Tibial artery (tissue), 4 donors: Measurements from ENCODE around the gene CLINT1.

Experiments used
- DNase-seq, 2 donors: peaks; one replicate each; pipeline ENCODE4 v3.0.0-alpha.2; 2019
- H3K27ac ChIP-seq, 2 donors: fragments of 200-600 bp; sonication (generic) in 1 of 2; 1 replicate in 1 of 2; 2 replicates in 1 of 2; pipeline ENCODE4 v1.5.1; 2018 to 2019; ENCODE audit warnings: mild to moderate bottlenecking in 1 of 2
- H3K27me3 ChIP-seq, 2 donors: fragments of 200-600 bp; sonication (generic) in 1 of 2; one replicate each; pipeline versions ENCODE4 v1.5.1 to v1.6.0; 2016 to 2019
- H3K36me3 ChIP-seq, 3 donors: fragments of 200-600 bp; sonication (generic) in 2 of 3; one replicate each; pipeline ENCODE4 v1.5.1; 2016 to 2019; ENCODE audit warnings: mild to moderate bottlenecking in 2 of 3
- H3K4me1 ChIP-seq, 4 donors: fragments of 200-600 bp; sonication (generic) in 2 of 4; 1 replicate in 3 of 4; 2 replicates in 1 of 4; pipeline ENCODE4 v1.5.1; 2016 to 2019
- H3K4me3 ChIP-seq, 2 donors: fragments of 200-600 bp; sonication (generic) in 1 of 2; 1 replicate in 1 of 2; 2 replicates in 1 of 2; pipeline ENCODE4 v1.5.1; 2018 to 2019; ENCODE audit warnings: mild to moderate bottlenecking in 2 of 2
- H3K9me3 ChIP-seq, 3 donors: fragments of 200-600 bp; sonication (generic) in 1 of 3; one replicate each; pipeline ENCODE4 v1.5.1; 2016 to 2019
- intact Hi-C: fragments of 100-400 bp; cut with DNase I; formaldehyde crosslinking; loops from one replicate; pipeline ENCODE4 v1.15.0; 2023; ENCODE audit warnings: low total_unique reads
- TF ChIP-seq, protein P1 (sequence below), 2 experiments: fragments of 200-600 bp in 1 of 2; fragments of 450-650 bp in 1 of 2; IDR thresholded peaks; one replicate each; pipeline ENCODE4 v1.5.1; 2017 to 2019; ENCODE audit warnings: antibody characterized with exemption in 2 of 2, mild to moderate bottlenecking in 1 of 2, moderate library complexity in 1 of 2

Gene CLINT1

DNA sequence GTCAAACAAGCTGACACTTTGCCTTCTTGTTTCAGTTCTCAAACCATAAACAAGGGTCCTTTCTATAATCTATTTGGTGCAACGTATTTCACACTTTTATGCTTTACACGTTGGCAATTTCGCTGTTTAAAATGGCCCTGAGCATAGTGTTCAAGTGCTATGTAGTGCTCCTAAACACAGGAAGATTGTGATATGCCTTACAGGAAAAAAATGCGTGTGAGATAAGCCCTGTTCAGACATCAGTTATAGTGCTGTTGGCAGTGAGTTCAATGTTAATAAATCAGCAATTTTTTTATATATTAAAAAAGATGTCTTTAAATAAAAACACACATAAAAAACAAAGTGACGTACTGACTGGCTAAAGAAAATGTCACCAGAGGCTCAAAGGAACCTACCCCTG lies 23.9 kb downstream of the CLINT1 start:
- intact Hi-C loops = no loop called here
- Histone ChIP-seq H3K27me3 (no peaks in the 10 kb centered on the region), H3K4me1 (peaks cover 0 to 3% (median 0%) of the 10 kb centered on the region in 4 donors), H3K36me3 (no peaks in the 10 kb centered on the region), H3K27ac (no peak overlapping the region), H3K4me3 (no peak overlapping the region), H3K9me3 (no peaks in the 10 kb centered on the region)
- TF ChIP-seq, protein P1, sequence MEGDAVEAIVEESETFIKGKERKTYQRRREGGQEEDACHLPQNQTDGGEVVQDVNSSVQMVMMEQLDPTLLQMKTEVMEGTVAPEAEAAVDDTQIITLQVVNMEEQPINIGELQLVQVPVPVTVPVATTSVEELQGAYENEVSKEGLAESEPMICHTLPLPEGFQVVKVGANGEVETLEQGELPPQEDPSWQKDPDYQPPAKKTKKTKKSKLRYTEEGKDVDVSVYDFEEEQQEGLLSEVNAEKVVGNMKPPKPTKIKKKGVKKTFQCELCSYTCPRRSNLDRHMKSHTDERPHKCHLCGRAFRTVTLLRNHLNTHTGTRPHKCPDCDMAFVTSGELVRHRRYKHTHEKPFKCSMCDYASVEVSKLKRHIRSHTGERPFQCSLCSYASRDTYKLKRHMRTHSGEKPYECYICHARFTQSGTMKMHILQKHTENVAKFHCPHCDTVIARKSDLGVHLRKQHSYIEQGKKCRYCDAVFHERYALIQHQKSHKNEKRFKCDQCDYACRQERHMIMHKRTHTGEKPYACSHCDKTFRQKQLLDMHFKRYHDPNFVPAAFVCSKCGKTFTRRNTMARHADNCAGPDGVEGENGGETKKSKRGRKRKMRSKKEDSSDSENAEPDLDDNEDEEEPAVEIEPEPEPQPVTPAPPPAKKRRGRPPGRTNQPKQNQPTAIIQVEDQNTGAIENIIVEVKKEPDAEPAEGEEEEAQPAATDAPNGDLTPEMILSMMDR (IDR thresholded peaks at IDR 0.05) = no peak
- no peak for DNase-seq

- no peak for DNase-seq
- H3K27me3 ChIP-seq = no peaks in the 10 kb centered on the region
- H3K36me3 ChIP-seq = no peaks in the 10 kb centered on the region
- H3K4me1 ChIP-seq = peaks cover 0 to 55% (median 15%) of the 10 kb centered on the region in 4 donors
- no peak overlapping the region for H3K4me3 ChIP-seq
- TF ChIP-seq, protein P1 (IDR thresholded peaks at IDR 0.05) = no peak
- H3K27ac ChIP-seq = peak overlapping the region in 1 of 2 donors; percentile 49
- intact Hi-C loops = no loop called here
- H3K9me3 ChIP-seq = no peaks in the 10 kb centered on the region
Observed at GRCh38 chr5:157828944-157829639, 29.9 kb downstream of the CLINT1 start.

GRCh38 chr5:157828105-157828943 lies 30.6 kb downstream of the CLINT1 start:
- DNase-seq = no peak
- TF ChIP-seq, protein P1 (IDR thresholded peaks at IDR 0.05) = no peak
- H3K9me3 ChIP-seq = no peaks in the 10 kb centered on the region
- intact Hi-C loops = no loop called here
- H3K27ac ChIP-seq = peak overlapping the region in 1 of 2 donors; percentile 49
- peaks cover 0 to 55% (median 15%) of the 10 kb centered on the region in 4 donors for H3K4me1 ChIP-seq
- H3K36me3 ChIP-seq = no peaks in the 10 kb centered on the region
- H3K4me3 ChIP-seq = no peak overlapping the region
- no peaks in the 10 kb centered on the region for H3K27me3 ChIP-seq

- peak overlapping the region in 1 of 2 donors; percentile 49 for H3K27ac ChIP-seq
- no peaks in the 10 kb centered on the region for H3K36me3 ChIP-seq
- H3K27me3 ChIP-seq = no peaks in the 10 kb centered on the region
- H3K9me3 ChIP-seq = no peaks in the 10 kb centered on the region
- TF ChIP-seq, protein P1 (IDR thresholded peaks at IDR 0.05) = no peak
- no peak for DNase-seq
- no peak overlapping the region for H3K4me3 ChIP-seq
- H3K4me1 ChIP-seq = peaks cover 0 to 61% (median 15%) of the 10 kb centered on the region in 4 donors
- intact Hi-C loops = no loop called here
Observed at GRCh38 chr5:157827423-157827822, 31.5 kb downstream of the CLINT1 start.

GRCh38 chr5:157823655-157824054 lies 35.3 kb downstream of the CLINT1 start:
- no peak for DNase-seq
- H3K36me3 ChIP-seq = no peaks in the 10 kb centered on the region
- H3K27ac ChIP-seq = no peak overlapping the region
- H3K4me3 ChIP-seq = no peak overlapping the region
- peaks cover 0 to 85% (median 27%) of the 10 kb centered on the region in 4 donors for H3K4me1 ChIP-seq
- H3K27me3 ChIP-seq = no peaks in the 10 kb centered on the region
- no peaks in the 10 kb centered on the region for H3K9me3 ChIP-seq
- intact Hi-C loops = no loop called here
- TF ChIP-seq, protein P1 (IDR thresholded peaks at IDR 0.05) = no peak
